HEK293 (cell line): ENCODE measurements around the gene TRO.

Experiments used
- CTCF ChIP-seq: fragments of 450-650 bp; formaldehyde crosslinking; IDR thresholded peaks from 2 replicates; pipeline ENCODE4 v1.5.1; 2016; ENCODE audit warnings: missing biosample characterization, missing genetic modification characterization
- KLF10 ChIP-seq: fragments of 450-650 bp; IDR thresholded peaks from 2 replicates; pipeline ENCODE4 v1.5.1; 2018; ENCODE audit warnings: missing biosample characterization, mild to moderate bottlenecking, missing genetic modification characterization
- OVOL3 ChIP-seq: fragments of 450-650 bp; formaldehyde crosslinking; IDR thresholded peaks from 2 replicates; pipeline ENCODE4 v1.5.1; 2016; ENCODE audit warnings: missing biosample characterization, missing genetic modification characterization
- TCF7L2 ChIP-seq: IDR thresholded peaks from 2 replicates; pipeline ENCODE4 v1.6.1; 2011; ENCODE audit warnings: low read depth, mild to moderate bottlenecking, inconsistent platforms, low read length, moderate library complexity, borderline replicate concordance
- TRIM28 ChIP-seq: IDR thresholded peaks from 2 replicates; pipeline ENCODE4 v1.6.1; 2011; ENCODE audit warnings: low read length, control low read depth, borderline replicate concordance
- ZNF24 ChIP-seq: fragments of 450-650 bp; formaldehyde crosslinking; IDR thresholded peaks from 2 replicates; pipeline ENCODE4 v1.5.1; 2016; ENCODE audit warnings: missing biosample characterization, missing genetic modification characterization
- ZNF274 ChIP-seq, 2 experiments: fragments of 200-500 bp in 1 of 2; fragments of 450-650 bp in 1 of 2; sonication (Bioruptor generic) in 1 of 2; formaldehyde crosslinking in 1 of 2; IDR thresholded peaks; 2 replicates each; pipeline versions ENCODE4 v1.5.1 to v1.6.1; 2014 to 2016; ENCODE audit warnings: borderline replicate concordance in 1 of 2, inconsistent platforms in 1 of 2, low read length in 1 of 2, missing biosample characterization in 1 of 2, missing genetic modification characterization in 1 of 2
- ZNF354C ChIP-seq: fragments of 450-650 bp; formaldehyde crosslinking; IDR thresholded peaks from 2 replicates; pipeline ENCODE4 v1.5.1; 2016; ENCODE audit warnings: missing biosample characterization, missing genetic modification characterization, low read depth, borderline replicate concordance
- ZNF426 ChIP-seq: fragments of 450-650 bp; formaldehyde crosslinking; IDR thresholded peaks from 2 replicates; pipeline ENCODE4 v1.5.1; 2017; ENCODE audit warnings: missing biosample characterization, missing genetic modification characterization, mild to moderate bottlenecking, inconsistent platforms, moderate library complexity
- ZNF639 ChIP-seq: fragments of 450-650 bp; formaldehyde crosslinking; IDR thresholded peaks from 2 replicates; pipeline ENCODE4 v1.5.1; 2016; ENCODE audit warnings: missing biosample characterization, missing genetic modification characterization
- ZNF677 ChIP-seq: fragments of 450-650 bp; IDR thresholded peaks from 2 replicates; pipeline ENCODE4 v1.5.0; 2018; ENCODE audit warnings: missing biosample characterization, mild to moderate bottlenecking, missing genetic modification characterization, moderate library complexity
- ZNF704 ChIP-seq: fragments of 450-650 bp; formaldehyde crosslinking; IDR thresholded peaks from 2 replicates; pipeline ENCODE4 v1.5.1; 2016; ENCODE audit warnings: missing biosample characterization, missing genetic modification characterization
- TF ChIP-seq, protein P1 (sequence below): fragments of 450-650 bp; formaldehyde crosslinking; IDR thresholded peaks from 2 replicates; pipeline ENCODE4 v1.5.1; 2016; ENCODE audit warnings: missing biosample characterization, missing genetic modification characterization
- TF ChIP-seq, protein P2 (sequence below): fragments of 450-650 bp; formaldehyde crosslinking; IDR thresholded peaks from 2 replicates; pipeline ENCODE4 v1.5.1; 2016; ENCODE audit warnings: missing biosample characterization, missing genetic modification characterization

DNA sequence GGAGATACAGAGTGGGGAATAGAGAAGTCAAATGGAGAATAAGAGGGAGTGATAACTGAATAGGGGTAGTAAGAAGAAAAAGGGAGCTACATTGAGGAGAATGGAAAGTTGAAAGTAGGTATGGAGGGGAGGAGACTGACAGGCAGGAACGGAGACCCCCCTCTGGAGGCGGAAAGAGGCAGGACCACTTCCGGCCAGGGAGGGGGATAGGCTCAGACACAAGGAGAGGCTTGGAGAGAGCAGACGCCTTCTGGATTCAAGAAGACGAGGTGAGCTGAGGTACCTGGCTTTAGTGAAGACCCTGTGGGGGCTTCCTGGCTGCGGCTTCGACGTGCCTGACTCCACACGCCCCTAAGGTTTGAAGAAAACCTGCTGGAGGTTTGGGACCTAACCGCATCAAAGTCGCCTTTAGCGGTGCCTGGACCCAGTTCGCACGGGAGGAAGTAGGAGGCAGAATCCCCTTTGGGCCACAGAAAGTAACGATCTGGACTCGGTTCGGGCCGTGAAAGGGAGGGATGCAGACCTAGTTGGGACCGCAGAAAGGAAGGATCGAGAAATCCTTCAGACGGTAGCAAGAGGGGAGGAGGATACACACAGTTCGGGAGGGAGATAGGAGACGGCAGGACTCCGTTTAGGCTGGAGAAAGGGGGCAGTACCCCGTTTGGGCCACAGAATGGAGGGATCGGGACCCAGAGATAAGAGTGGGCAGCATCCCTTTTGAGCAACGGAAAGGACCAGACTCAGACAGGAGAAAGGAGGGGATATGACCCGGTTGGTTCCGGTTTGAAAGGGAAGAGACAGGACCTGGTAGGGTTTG, at the start of gene TRO:
- no peak for TF ChIP-seq ZNF274 (IDR thresholded peaks at IDR 0.05; ENCODE audit: low read length)
- TF ChIP-seq ZNF274 (tag by site-specific recombination; IDR thresholded peaks at IDR 0.05; ENCODE audit: borderline replicate concordance): no peak
- TF ChIP-seq ZNF677 (tag by site-specific recombination): no peak
- TF ChIP-seq TCF7L2: no peak
- no peak for TF ChIP-seq ZNF704 (tag by site-specific recombination)
- no peak; the same call in 1 of the 2 replicates for TF ChIP-seq CTCF
- no peak for TF ChIP-seq ZNF24 (tag by site-specific recombination)
- no peak for TF ChIP-seq KLF10 (tag by site-specific recombination)
- no peak for TF ChIP-seq ZNF426 (tag by site-specific recombination)
- TF ChIP-seq, protein P1, sequence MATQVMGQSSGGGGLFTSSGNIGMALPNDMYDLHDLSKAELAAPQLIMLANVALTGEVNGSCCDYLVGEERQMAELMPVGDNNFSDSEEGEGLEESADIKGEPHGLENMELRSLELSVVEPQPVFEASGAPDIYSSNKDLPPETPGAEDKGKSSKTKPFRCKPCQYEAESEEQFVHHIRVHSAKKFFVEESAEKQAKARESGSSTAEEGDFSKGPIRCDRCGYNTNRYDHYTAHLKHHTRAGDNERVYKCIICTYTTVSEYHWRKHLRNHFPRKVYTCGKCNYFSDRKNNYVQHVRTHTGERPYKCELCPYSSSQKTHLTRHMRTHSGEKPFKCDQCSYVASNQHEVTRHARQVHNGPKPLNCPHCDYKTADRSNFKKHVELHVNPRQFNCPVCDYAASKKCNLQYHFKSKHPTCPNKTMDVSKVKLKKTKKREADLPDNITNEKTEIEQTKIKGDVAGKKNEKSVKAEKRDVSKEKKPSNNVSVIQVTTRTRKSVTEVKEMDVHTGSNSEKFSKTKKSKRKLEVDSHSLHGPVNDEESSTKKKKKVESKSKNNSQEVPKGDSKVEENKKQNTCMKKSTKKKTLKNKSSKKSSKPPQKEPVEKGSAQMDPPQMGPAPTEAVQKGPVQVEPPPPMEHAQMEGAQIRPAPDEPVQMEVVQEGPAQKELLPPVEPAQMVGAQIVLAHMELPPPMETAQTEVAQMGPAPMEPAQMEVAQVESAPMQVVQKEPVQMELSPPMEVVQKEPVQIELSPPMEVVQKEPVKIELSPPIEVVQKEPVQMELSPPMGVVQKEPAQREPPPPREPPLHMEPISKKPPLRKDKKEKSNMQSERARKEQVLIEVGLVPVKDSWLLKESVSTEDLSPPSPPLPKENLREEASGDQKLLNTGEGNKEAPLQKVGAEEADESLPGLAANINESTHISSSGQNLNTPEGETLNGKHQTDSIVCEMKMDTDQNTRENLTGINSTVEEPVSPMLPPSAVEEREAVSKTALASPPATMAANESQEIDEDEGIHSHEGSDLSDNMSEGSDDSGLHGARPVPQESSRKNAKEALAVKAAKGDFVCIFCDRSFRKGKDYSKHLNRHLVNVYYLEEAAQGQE (tag by site-specific recombination): no peak
- no peak for TF ChIP-seq ZNF354C (tag by site-specific recombination)
- TF ChIP-seq, protein P2, sequence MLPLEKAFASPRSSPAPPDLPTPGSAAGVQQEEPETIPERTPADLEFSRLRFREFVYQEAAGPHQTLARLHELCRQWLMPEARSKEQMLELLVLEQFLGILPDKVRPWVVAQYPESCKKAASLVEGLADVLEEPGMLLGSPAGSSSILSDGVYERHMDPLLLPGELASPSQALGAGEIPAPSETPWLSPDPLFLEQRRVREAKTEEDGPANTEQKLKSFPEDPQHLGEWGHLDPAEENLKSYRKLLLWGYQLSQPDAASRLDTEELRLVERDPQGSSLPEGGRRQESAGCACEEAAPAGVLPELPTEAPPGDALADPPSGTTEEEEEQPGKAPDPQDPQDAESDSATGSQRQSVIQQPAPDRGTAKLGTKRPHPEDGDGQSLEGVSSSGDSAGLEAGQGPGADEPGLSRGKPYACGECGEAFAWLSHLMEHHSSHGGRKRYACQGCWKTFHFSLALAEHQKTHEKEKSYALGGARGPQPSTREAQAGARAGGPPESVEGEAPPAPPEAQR: no peak
- no peak for TF ChIP-seq TRIM28
- no peak for TF ChIP-seq ZNF639 (tag by site-specific recombination)
- TF ChIP-seq OVOL3: no peak
